GM19467 (cell line): ENCODE data around the gene UBXN11.

ENCODE experiments used
- ATAC-seq: cut with Tn5 transposase; IDR thresholded peaks from one replicate; pipeline ENCODE4 v1.9.1; 2021; ENCODE audit warnings: mild to moderate bottlenecking, moderate library complexity; ENCODE audit not compliant: unreplicated experiment

Gene UBXN11

GRCh38 chr1:26288311-26288941, 18.0 kb downstream of the UBXN11 start:
- ATAC-seq, result no peak

- no peak for ATAC-seq
Observed at GRCh38 chr1:26287811-26288210, 18.6 kb downstream of the UBXN11 start.

GRCh38 chr1:26287033-26287711, 19.3 kb downstream of the UBXN11 start:
- peak; percentile 41 for ATAC-seq

- ATAC-seq, result no peak
Observed at GRCh38 chr1:26286064-26286416, 20.4 kb downstream of the UBXN11 start.

GRCh38 chr1:26285366-26286063, 20.9 kb downstream of the UBXN11 start:
- no peak for ATAC-seq

GRCh38 chr1:26284597-26285347, 21.7 kb downstream of the UBXN11 start:
- no peak for ATAC-seq

GRCh38 chr1:26283871-26284596, 22.4 kb downstream of the UBXN11 start:
- ATAC-seq, result no peak

GRCh38 chr1:26283279-26283853, 23.1 kb downstream of the UBXN11 start:
- no peak for ATAC-seq

GRCh38 chr1:26282401-26282918, 24.0 kb downstream of the UBXN11 start:
- ATAC-seq, result no peak

GRCh38 chr1:26281971-26282370, 24.5 kb downstream of the UBXN11 start:
- ATAC-seq, result no peak

- no peak for ATAC-seq
Observed at GRCh38 chr1:26281091-26281958, 25.1 kb downstream of the UBXN11 start.

GRCh38 chr1:26280333-26281042, 25.9 kb downstream of the UBXN11 start:
- ATAC-seq, result no peak

- ATAC-seq, result peak; percentile 69
Observed at GRCh38 chr1:26279456-26280332, 26.7 kb downstream of the UBXN11 start, which contains the start of gene SH3BGRL3. Gene SH3BGRL3 (plus strand): TSS chr1:26280086. CDS start chr1:26280156, 70 bp downstream.

GRCh38 chr1:26278724-26279455, 27.5 kb downstream of the UBXN11 start:
- no peak for ATAC-seq

GRCh38 chr1:26278303-26278702, 28.1 kb downstream of the UBXN11 start:
- no peak for ATAC-seq

GRCh38 chr1:26277719-26278118, 28.7 kb downstream of the UBXN11 start:
- ATAC-seq, result no peak

GRCh38 chr1:26277261-26277661, 29.2 kb downstream of the UBXN11 start:
- ATAC-seq, result no peak
